Mesenchymal stem cell (in vitro differentiated cells and primary cell): Measurements from ENCODE around the gene DUSP9.

Experiments used
- DNase-seq: peaks from one replicate; pipeline ENCODE4 v3.0.0-alpha.2; 2013
- H2AFZ ChIP-seq: one replicate; pipeline ENCODE4 v1.6.1; 2013; ENCODE audit warnings: low read depth, mild to moderate bottlenecking, control low read depth, inconsistent platforms, low read length, moderate library complexity
- H2AK5ac ChIP-seq: 2 replicates; pipeline ENCODE4 v1.6.1; 2013; ENCODE audit warnings: low read length, moderate library complexity, mild to moderate bottlenecking, inconsistent platforms; ENCODE audit not compliant: severe bottlenecking
- H2BK120ac ChIP-seq: one replicate; pipeline ENCODE4 v1.6.1; 2013; ENCODE audit warnings: low read depth, mild to moderate bottlenecking, inconsistent platforms, low read length, moderate library complexity
- H2BK12ac ChIP-seq, 2 experiments: one replicate each; pipeline ENCODE4 v1.6.1; 2013; ENCODE audit warnings: inconsistent platforms in 2 of 2, low read length in 2 of 2, mild to moderate bottlenecking in 2 of 2, moderate library complexity in 2 of 2, control low read depth in 1 of 2
- H2BK15ac ChIP-seq: one replicate; pipeline ENCODE4 v1.6.1; 2013; ENCODE audit warnings: mild to moderate bottlenecking, low read depth, inconsistent platforms; ENCODE audit not compliant: poor library complexity, severe bottlenecking
- H2BK5ac ChIP-seq: 2 replicates; pipeline ENCODE4 v1.6.1; 2013; ENCODE audit warnings: low read depth, mild to moderate bottlenecking, low read length, control low read depth, inconsistent platforms; ENCODE audit not compliant: poor library complexity, severe bottlenecking
- H3K14ac ChIP-seq, 2 experiments: one replicate each; pipeline ENCODE4 v1.6.1; 2013; ENCODE audit warnings: inconsistent platforms in 2 of 2, low read length in 2 of 2, control low read depth in 1 of 2, mild to moderate bottlenecking in 1 of 2, moderate library complexity in 1 of 2
- H3K18ac ChIP-seq, 2 experiments: one replicate each; pipeline ENCODE4 v1.6.1; 2013; ENCODE audit warnings: inconsistent platforms in 2 of 2, low read length in 2 of 2, control low read depth in 1 of 2, low read depth in 1 of 2, mild to moderate bottlenecking in 1 of 2
- H3K23ac ChIP-seq, 2 experiments: one replicate each; pipeline ENCODE4 v1.6.1; 2013; ENCODE audit warnings: inconsistent platforms in 2 of 2, low read length in 2 of 2, mild to moderate bottlenecking in 2 of 2, moderate library complexity in 2 of 2, control low read depth in 1 of 2
- H3K27ac ChIP-seq: 2 replicates; pipeline ENCODE4 v1.5.1; 2013; ENCODE audit warnings: mild to moderate bottlenecking, moderate library complexity, low read length, control low read depth, inconsistent platforms; ENCODE audit not compliant: poor library complexity, severe bottlenecking
- H3K27me3 ChIP-seq, 2 experiments: 2 replicates each; pipeline versions ENCODE4 v1.6.1 to v1.7.0; 2013; ENCODE audit warnings: low read length in 2 of 2, mild to moderate bottlenecking in 2 of 2, moderate library complexity in 2 of 2, control low read depth in 1 of 2, inconsistent platforms in 1 of 2; ENCODE audit not compliant: control insufficient read depth in 1 of 2, insufficient read depth in 1 of 2
- H3K36me3 ChIP-seq, 2 experiments: 2 replicates each; pipeline versions ENCODE4 v1.6.1 to v1.7.0; 2013; ENCODE audit warnings: low read length in 2 of 2, control low read depth in 1 of 2, inconsistent platforms in 1 of 2, low read depth in 1 of 2, mild to moderate bottlenecking in 1 of 2; ENCODE audit not compliant: insufficient read depth in 2 of 2, control insufficient read depth in 1 of 2
- H3K4ac ChIP-seq, 2 experiments: one replicate each; pipeline ENCODE4 v1.6.1; 2013; ENCODE audit warnings: inconsistent platforms in 2 of 2, low read length in 2 of 2, mild to moderate bottlenecking in 2 of 2, moderate library complexity in 2 of 2, control low read depth in 1 of 2, low read depth in 1 of 2
- H3K4me1 ChIP-seq: 2 replicates; pipeline ENCODE4 v1.6.1; 2013; ENCODE audit warnings: low read depth, low read length, control low read depth; ENCODE audit not compliant: control insufficient read depth, insufficient read depth
- H3K4me2 ChIP-seq: 2 replicates; pipeline ENCODE4 v1.6.1; 2013; ENCODE audit warnings: low read length, mild to moderate bottlenecking, inconsistent platforms; ENCODE audit not compliant: poor library complexity, severe bottlenecking
- H3K4me3 ChIP-seq, 2 experiments: 2 replicates each; pipeline versions ENCODE4 v1.5.1 to v1.7.0; 2013; ENCODE audit warnings: low read length in 2 of 2, mild to moderate bottlenecking in 2 of 2, control low read depth in 1 of 2, low read depth in 1 of 2; ENCODE audit not compliant: insufficient read depth in 1 of 2
- H3K79me1 ChIP-seq: replicated peaks from 2 replicates; pipeline ENCODE4 v1.6.1; 2013; ENCODE audit warnings: mild to moderate bottlenecking, control low read depth, low read length, inconsistent platforms; ENCODE audit not compliant: poor library complexity, severe bottlenecking
- H3K9ac ChIP-seq: 2 replicates; pipeline ENCODE4 v1.7.0; 2013; ENCODE audit warnings: mild to moderate bottlenecking, low read length, moderate library complexity
- H3K9me3 ChIP-seq: 2 replicates; pipeline ENCODE4 v1.7.0; 2013; ENCODE audit warnings: mild to moderate bottlenecking, low read length; ENCODE audit not compliant: control insufficient read depth
- H4K8ac ChIP-seq: one replicate; pipeline ENCODE4 v1.6.1; 2013; ENCODE audit warnings: inconsistent platforms, mild to moderate bottlenecking, low read length, moderate library complexity
- H4K91ac ChIP-seq: one replicate; pipeline ENCODE4 v1.6.1; 2013; ENCODE audit warnings: mild to moderate bottlenecking, low read length, inconsistent platforms
- WGBS: methylation state at CpG from one replicate; pipeline ENCODE4 v1.1.7; 2013; ENCODE audit warnings: mixed read lengths; 5-methylcytosine and 5-hydroxymethylcytosine counted together

The DUSP9 gene

GRCh38 chrX:153648358-153649177 is 1.6 kb downstream of the DUSP9 start:
- Histone ChIP-seq H2AK5ac (no peak overlapping the region), H4K91ac (no peak overlapping the region), H3K36me3 (no peaks in the 10 kb centered on the region), H3K4ac (no peak overlapping the region), H3K4me3 (no peak overlapping the region), H4K8ac (no peak overlapping the region), H3K79me1 (no peaks in the 10 kb centered on the region), H2BK120ac (no peak overlapping the region), H3K27me3 (peaks cover 36 to 59% of the 10 kb centered on the region in 2 experiments), H3K14ac (no peak overlapping the region), H3K9ac (no peak overlapping the region), H2BK12ac (no peak overlapping the region), H2AFZ (no peak overlapping the region), H3K18ac (no peak overlapping the region), H3K4me1 (peaks cover 20% of the 10 kb centered on the region), H3K23ac (no peak overlapping the region), H2BK15ac (no peak overlapping the region), H3K27ac (no peak overlapping the region), H3K4me2 (no peak overlapping the region), H2BK5ac (no peak overlapping the region), H3K9me3 (peaks cover 5% of the 10 kb centered on the region)
- 79% methylated on average over 15 of the region's 17 CpGs for WGBS
- DNase-seq = no peak

- Histone ChIP-seq H4K8ac (no peak overlapping the region), H3K4ac (no peak overlapping the region), H3K36me3 (no peaks in the 10 kb centered on the region), H2AK5ac (no peak overlapping the region), H3K18ac (no peak overlapping the region), H3K4me3 (no peak overlapping the region), H3K23ac (no peak overlapping the region), H3K14ac (no peak overlapping the region), H3K27me3 (peaks cover 35 to 62% of the 10 kb centered on the region in 2 experiments), H2BK5ac (no peak overlapping the region), H4K91ac (no peak overlapping the region), H3K9me3 (peaks cover 12% of the 10 kb centered on the region), H2BK15ac (no peak overlapping the region), H3K27ac (no peak overlapping the region), H3K9ac (no peak overlapping the region), H3K4me2 (no peak overlapping the region), H3K4me1 (peaks cover 17% of the 10 kb centered on the region), H2BK12ac (no peak overlapping the region), H3K79me1 (no peaks in the 10 kb centered on the region), H2AFZ (no peak overlapping the region), H2BK120ac (no peak overlapping the region)
- DNase-seq = no peak
- WGBS = 83% methylated on average over 26 of the region's 26 CpGs
Measured at GRCh38 chrX:153649178-153649914, 2.3 kb downstream of the DUSP9 start.

- Histone ChIP-seq H3K4me2 (no peak overlapping the region), H4K91ac (no peak overlapping the region), H2AK5ac (no peak overlapping the region), H3K27me3 (peaks cover 27 to 54% of the 10 kb centered on the region in 2 experiments), H3K4ac (no peak overlapping the region), H3K18ac (no peak overlapping the region), H3K4me3 (no peak overlapping the region), H3K9ac (no peak overlapping the region), H2BK120ac (no peak overlapping the region), H3K79me1 (no peaks in the 10 kb centered on the region), H2BK15ac (no peak overlapping the region), H3K9me3 (peaks cover 19% of the 10 kb centered on the region), H3K14ac (no peak overlapping the region), H3K4me1 (peaks cover 11% of the 10 kb centered on the region), H2BK5ac (no peak overlapping the region), H4K8ac (no peak overlapping the region), H2AFZ (no peak overlapping the region), H3K23ac (no peak overlapping the region), H2BK12ac (no peak overlapping the region), H3K27ac (no peak overlapping the region), H3K36me3 (no peaks in the 10 kb centered on the region)
- no peak for DNase-seq
- WGBS = 63% methylated on average over 15 of the region's 41 CpGs
Measured at GRCh38 chrX:153649915-153650782, 3.1 kb downstream of the DUSP9 start.
